HepG2 (cell line): Measurements from ENCODE around the gene SDR39U1. TPM values are rescaled to one million over a fixed set of nuclear protein-coding genes. Genes with fewer than 3 reads are reported as not detected.

Source experiments
- ATAC-seq: fragments of 200-7000 bp; cut with Tn5 transposase; 3 replicates; pipeline ENCODE4 v1.9.1; 2020; ENCODE audit warnings: mild to moderate bottlenecking, moderate library complexity
- BruUV-seq: library from RNA; stranded (reverse); fragments of 400-500 nt; replicated peaks from 2 replicates; lab custom pipeline; 2021; lab: Mats Ljungman, UMichigan
- CTCF ChIA-PET: fragments of 300-600 bp; formaldehyde crosslinking; extraction: SDS; loops from one replicate; lab custom pipeline; 2021; ENCODE audit warnings: low total read pairs, inconsistent platforms, low intra/inter-chr PET ratio; lab: Yijun Ruan, JAX
- POLR2A ChIA-PET: fragments of 350-600 bp; sonication (Branson Sonifier 250); formaldehyde crosslinking; loops from one replicate; lab custom pipeline; 2020; ENCODE audit warnings: antibody characterized with exemption, inconsistent platforms; lab: Yijun Ruan, JAX
- DNase-seq: peaks from one replicate; pipeline ENCODE4 v3.0.0-alpha.2; 2015; ENCODE audit warnings: low spot score
- FAIRE-seq: peaks from 3 replicates; lab custom pipeline; 2011; peaks lifted over from hg19 to GRCh38; lab: Jason Lieb, UNC
- H2AFZ ChIP-seq: one replicate; pipeline ENCODE4 v1.6.1; 2011; ENCODE audit warnings: low read length, inconsistent platforms
- H3K27ac ChIP-seq: fragments of 300-600 bp; 3 replicates; pipeline ENCODE4 v1.8.0; 2011; ENCODE audit warnings: mixed run types, mild to moderate bottlenecking, mixed read lengths, low read length, inconsistent platforms; ENCODE audit not compliant: insufficient read depth; ENCODE audit errors: extremely low read length
- H3K27me3 ChIP-seq, 2 experiments: fragments of 200-600 bp in 1 of 2; 2 replicates in 1 of 2; 3 replicates in 1 of 2; pipeline versions ENCODE4 v1.6.0 to v1.8.0; 2011; ENCODE audit warnings: low read length in 2 of 2, mild to moderate bottlenecking in 2 of 2, moderate library complexity in 2 of 2, inconsistent platforms in 1 of 2; ENCODE audit not compliant: insufficient read depth in 2 of 2, control insufficient read depth in 1 of 2
- H3K36me3 ChIP-seq, 2 experiments: fragments of 200-600 bp in 1 of 2; replicated peaks in 1 of 2; 2 replicates in 1 of 2; 3 replicates in 1 of 2; pipeline versions ENCODE4 v1.5.1 to v1.8.0; 2011; ENCODE audit warnings: low read length in 2 of 2, inconsistent platforms in 1 of 2; ENCODE audit not compliant: insufficient read depth in 2 of 2, control insufficient read depth in 1 of 2
- H3K4me1 ChIP-seq: 2 replicates; pipeline ENCODE4 v1.5.1; 2012; ENCODE audit warnings: low read length, inconsistent platforms; ENCODE audit not compliant: insufficient read depth
- H3K4me2 ChIP-seq: 2 replicates; pipeline ENCODE4 v1.6.0; 2011; ENCODE audit warnings: low read depth, low read length, inconsistent platforms
- H3K4me3 ChIP-seq, 3 experiments: fragments of 200-600 bp in 1 of 3; sonication (generic), shearing (Covaris generic) in 1 of 3; replicated peaks in 1 of 3; 2 replicates each; pipeline ENCODE4 v1.5.1; 2011 to 2016; ENCODE audit warnings: low read length in 3 of 3, inconsistent platforms in 2 of 3, low read depth in 2 of 3, mild to moderate bottlenecking in 2 of 3, control low read depth in 1 of 3, mixed read lengths in 1 of 3; ENCODE audit not compliant: insufficient read depth in 1 of 3
- H3K79me2 ChIP-seq: one replicate; pipeline ENCODE4 v1.6.1; 2011; ENCODE audit warnings: low read length, inconsistent platforms; ENCODE audit not compliant: insufficient read depth
- H3K9ac ChIP-seq: 2 replicates; pipeline ENCODE4 v1.6.0; 2011; ENCODE audit warnings: mild to moderate bottlenecking, low read depth, low read length, inconsistent platforms; ENCODE audit not compliant: insufficient read depth
- H3K9me3 ChIP-seq: 2 replicates; pipeline ENCODE4 v1.5.1; 2012; ENCODE audit warnings: mild to moderate bottlenecking, low read length
- H4K20me1 ChIP-seq: 2 replicates; pipeline ENCODE4 v1.6.0; 2011; ENCODE audit warnings: inconsistent platforms, mild to moderate bottlenecking, low read length, moderate library complexity; ENCODE audit not compliant: insufficient read depth
- ARNT2 ChIP-seq: sonication (generic); formaldehyde crosslinking; IDR thresholded peaks from 2 replicates; pipeline ENCODE4 v1.8.0; 2022; ENCODE audit warnings: mild to moderate bottlenecking, low read depth, missing genetic modification reagents, moderate library complexity
- E2F2 ChIP-seq: sonication (generic); formaldehyde crosslinking; IDR thresholded peaks from 2 replicates; pipeline ENCODE4 v1.4.0; 2020; ENCODE audit warnings: missing genetic modification reagents, borderline replicate concordance
- FOXP1 ChIP-seq, 2 experiments: fragments of 450-650 bp in 1 of 2; IDR thresholded peaks; 2 replicates each; pipeline ENCODE4 v1.6.1; 2017 to 2018; ENCODE audit warnings: antibody characterized with exemption in 1 of 2
- MNT ChIP-seq: fragments of 450-650 bp; IDR thresholded peaks from 2 replicates; pipeline ENCODE4 v1.6.1; 2016
- SOX6 ChIP-seq, 2 experiments: fragments of 450-650 bp in 1 of 2; sonication (generic) in 1 of 2; formaldehyde crosslinking in 1 of 2; IDR thresholded peaks; 2 replicates each; pipeline versions ENCODE4 v1.4.0 to v1.6.1; 2017 to 2020; ENCODE audit warnings: antibody characterized with exemption in 1 of 2, mild to moderate bottlenecking in 1 of 2, missing genetic modification reagents in 1 of 2
- ZNF234 ChIP-seq: sonication (generic); formaldehyde crosslinking; conservative IDR thresholded peaks from 2 replicates; pipeline ENCODE4 v1.5.1; 2020; ENCODE audit warnings: mild to moderate bottlenecking, missing genetic modification reagents
- ZNF776 ChIP-seq: sonication (generic); formaldehyde crosslinking; IDR thresholded peaks from 2 replicates; pipeline ENCODE4 v1.4.0; 2020; ENCODE audit warnings: mild to moderate bottlenecking, missing genetic modification reagents
- WGBS: methylation state at CpG from one replicate; pipeline ENCODE4 v1.1.6; 2017; ENCODE audit warnings: low lambda C conversion rate; 5-methylcytosine and 5-hydroxymethylcytosine counted together
- in situ Hi-C: cut with HindIII; loops from 2 replicates; pipeline ENCODE4 v1.10.0; 2017; ENCODE audit warnings: low pct_unique_long_range_greater_than_20kb; ENCODE audit not compliant: extremely low pct_ligation_motif_present
- intact Hi-C: fragments of 100-400 bp; cut with micrococcal nuclease; formaldehyde crosslinking; loops from one replicate; pipeline ENCODE4 v1.10.0; 2022; ENCODE audit not compliant: unreplicated experiment
- polyA plus RNA-seq, 8 experiments: library from polyadenylated mRNA; depleted of rRNA in 3 of 8; stranded (reverse) in 7 of 8; unstranded in 1 of 8; fragments of >200 nt; fragmentation: Illumina TruSeq in 4 of 8; extraction: Trizol in 4 of 8; gene quantifications; 2 replicates each; pipeline versions ENCODE4 v1.2.1 to v1.2.3, GENCODE V29; 2011 to 2016; ENCODE audit warnings: low read depth in 4 of 8, missing spikeins in 1 of 8, mixed read lengths in 1 of 8; ENCODE audit not compliant: insufficient read depth in 1 of 8
- total RNA-seq, 5 experiments: library from RNA; depleted of rRNA; stranded (reverse); fragments of >200 nt; fragmentation: Illumina TruSeq; extraction: Trizol; gene quantifications; 2 replicates each; pipeline ENCODE4 v1.2.3, GENCODE V29; 2016; ENCODE audit warnings: low read depth in 1 of 5
- TF ChIP-seq, protein P1 (sequence below), 2 experiments: sonication (generic) in 1 of 2; formaldehyde crosslinking in 1 of 2; IDR thresholded peaks; 2 replicates each; pipeline versions ENCODE4 v1.6.1 to v1.9.0; 2014 to 2022; ENCODE audit warnings: antibody characterized with exemption in 1 of 2, borderline replicate concordance in 1 of 2, inconsistent platforms in 1 of 2, low read depth in 1 of 2, missing genetic modification reagents in 1 of 2

Gene SDR39U1
- total and polyA plus RNA-seq, 2 of the 13 experiments (the other 11 are each of a cell fraction or from before 2014, with no cell fraction given): 34.4 to 129 TPM

- Histone ChIP-seq H3K4me3 (peak overlapping the region in 1 of 3 experiments; percentile 60; a peak in 1 of 6 replicates), H3K9me3 (no peaks in the 10 kb centered on the region), H3K4me2 (peak overlapping the region; percentile 82), H3K9ac (peak overlapping the region; percentile 14; the same call in 1 of the 2 replicates), H4K20me1 (peaks cover 4% of the 10 kb centered on the region), H2AFZ (no peak overlapping the region), H3K79me2 (peaks cover 6% of the 10 kb centered on the region), H3K27ac (peak overlapping the region; percentile 53), H3K27me3 (no peaks in the 10 kb centered on the region; a peak in 2 of 5 replicates), H3K36me3 (no peaks in the 10 kb centered on the region), H3K4me1 (peaks cover 80% of the 10 kb centered on the region)
- BruUV-seq: no TSS peak
- no peak for ATAC-seq
- DNase-seq: no peak
- ChIA-PET POLR2A (interaction anchor here (1.0 to 9.1 kb wide), 13 partner anchors 7 to 290 kb away, joined by 3 to 242 read pairs (median 11); partner anchors contain the start of genes CIDEB, NYNRIN, PSME1 and RABGGTA), CTCF (interaction anchor here (2.0 kb wide), 1 partner anchor 60 kb away, joined by 9 read pairs; no protein-coding TSS in a partner anchor)
- 16% methylated on average over 2 of the region's 2 CpGs for WGBS
- in situ Hi-C loops: no loop called here
- FAIRE-seq: no peak
- intact Hi-C loops: loop anchor here (1.0 to 2.0 kb wide), 2 partner anchors 14 to 16 kb away; partner anchors contain the start of gene SDR39U1
- TF ChIP-seq MNT (peak; percentile 34; the same call in 1 of the 2 replicates), ZNF234 (CRISPR knock-in tag) (no peak), E2F2 (CRISPR knock-in tag) (no peak), ZNF776 (CRISPR knock-in tag) (no peak), SOX6 (IDR thresholded peaks at IDR 0.05) (no peak), SOX6 (CRISPR knock-in tag; IDR thresholded peaks at IDR 0.05) (no peak), ARNT2 (peak; percentile 60; the same call in 1 of the 2 replicates), FOXP1 (IDR thresholded peaks at IDR 0.05) (0 out of 2 replicates have a peak, but pooled peaks have one; percentile 15), FOXP1 (CRISPR knock-in tag; IDR thresholded peaks at IDR 0.05) (no peak)
- TF ChIP-seq, protein P1, sequence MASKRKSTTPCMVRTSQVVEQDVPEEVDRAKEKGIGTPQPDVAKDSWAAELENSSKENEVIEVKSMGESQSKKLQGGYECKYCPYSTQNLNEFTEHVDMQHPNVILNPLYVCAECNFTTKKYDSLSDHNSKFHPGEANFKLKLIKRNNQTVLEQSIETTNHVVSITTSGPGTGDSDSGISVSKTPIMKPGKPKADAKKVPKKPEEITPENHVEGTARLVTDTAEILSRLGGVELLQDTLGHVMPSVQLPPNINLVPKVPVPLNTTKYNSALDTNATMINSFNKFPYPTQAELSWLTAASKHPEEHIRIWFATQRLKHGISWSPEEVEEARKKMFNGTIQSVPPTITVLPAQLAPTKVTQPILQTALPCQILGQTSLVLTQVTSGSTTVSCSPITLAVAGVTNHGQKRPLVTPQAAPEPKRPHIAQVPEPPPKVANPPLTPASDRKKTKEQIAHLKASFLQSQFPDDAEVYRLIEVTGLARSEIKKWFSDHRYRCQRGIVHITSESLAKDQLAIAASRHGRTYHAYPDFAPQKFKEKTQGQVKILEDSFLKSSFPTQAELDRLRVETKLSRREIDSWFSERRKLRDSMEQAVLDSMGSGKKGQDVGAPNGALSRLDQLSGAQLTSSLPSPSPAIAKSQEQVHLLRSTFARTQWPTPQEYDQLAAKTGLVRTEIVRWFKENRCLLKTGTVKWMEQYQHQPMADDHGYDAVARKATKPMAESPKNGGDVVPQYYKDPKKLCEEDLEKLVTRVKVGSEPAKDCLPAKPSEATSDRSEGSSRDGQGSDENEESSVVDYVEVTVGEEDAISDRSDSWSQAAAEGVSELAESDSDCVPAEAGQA (IDR thresholded peaks at IDR 0.05; ENCODE audit: low read depth): no peak
- TF ChIP-seq, protein P1 (CRISPR knock-in tag; IDR thresholded peaks at IDR 0.05; ENCODE audit: borderline replicate concordance): peak; percentile 66; the same call in 1 of the 2 replicates
Observed at GRCh38 chr14:24426150-24426911, 16.2 kb downstream of the SDR39U1 start.
